HepG2 (cell line): ENCODE measurements around the gene TCFL5. TPM values are rescaled to one million over a fixed set of nuclear protein-coding genes. Genes with fewer than 3 reads are reported as not detected.
A peak's percentile ranks its signal among the peaks of the same experiment; 100 is the strongest.

Experiments used
- MYNN ChIP-seq: sonication (generic); formaldehyde crosslinking; IDR thresholded peaks from 2 replicates; pipeline ENCODE4 v1.4.0; 2020; ENCODE audit warnings: mild to moderate bottlenecking, low read depth, missing genetic modification reagents
- RFX5 ChIP-seq: IDR thresholded peaks from 2 replicates; pipeline ENCODE4 v1.6.1; 2011; ENCODE audit warnings: low read depth, low read length, improper control_type of control experiment
- SMYD3 ChIP-seq: sonication (generic); formaldehyde crosslinking; IDR thresholded peaks from 2 replicates; pipeline ENCODE4 v1.8.1; 2023; ENCODE audit warnings: mild to moderate bottlenecking, missing genetic modification reagents
- ZNF24 ChIP-seq: fragments of 450-650 bp; IDR thresholded peaks from 2 replicates; pipeline ENCODE4 v1.6.1; 2017; ENCODE audit warnings: antibody characterized with exemption, mild to moderate bottlenecking
- ZNF839 ChIP-seq: sonication (generic); formaldehyde crosslinking; IDR thresholded peaks from 2 replicates; pipeline ENCODE4 v1.4.0; 2020; ENCODE audit warnings: missing genetic modification reagents, mild to moderate bottlenecking, borderline replicate concordance
- polyA plus RNA-seq, 8 experiments: library from polyadenylated mRNA; depleted of rRNA in 3 of 8; stranded (reverse) in 7 of 8; unstranded in 1 of 8; fragments of >200 nt; fragmentation: Illumina TruSeq in 4 of 8; extraction: Trizol in 4 of 8; gene quantifications; 2 replicates each; pipeline versions ENCODE4 v1.2.1 to v1.2.3, GENCODE V29; 2011 to 2016; ENCODE audit warnings: low read depth in 4 of 8, missing spikeins in 1 of 8, mixed read lengths in 1 of 8; ENCODE audit not compliant: insufficient read depth in 1 of 8
- total RNA-seq, 5 experiments: library from RNA; depleted of rRNA; stranded (reverse); fragments of >200 nt; fragmentation: Illumina TruSeq; extraction: Trizol; gene quantifications; 2 replicates each; pipeline ENCODE4 v1.2.3, GENCODE V29; 2016; ENCODE audit warnings: low read depth in 1 of 5
- TF ChIP-seq, protein P1 (sequence below): sonication (generic); formaldehyde crosslinking; conservative IDR thresholded peaks from 2 replicates; pipeline ENCODE4 v1.4.0; 2020; ENCODE audit warnings: mild to moderate bottlenecking, missing genetic modification reagents, moderate library complexity
- TF ChIP-seq, protein P2 (sequence below): sonication (generic); formaldehyde crosslinking; IDR thresholded peaks from 2 replicates; pipeline ENCODE4 v1.5.0; 2020; ENCODE audit warnings: mild to moderate bottlenecking, missing genetic modification reagents
- TF ChIP-seq, protein P3 (sequence below): sonication (generic); formaldehyde crosslinking; IDR thresholded peaks from 2 replicates; pipeline ENCODE4 v1.5.1; 2020; ENCODE audit warnings: missing genetic modification reagents, mild to moderate bottlenecking, borderline replicate concordance

Gene TCFL5
- total and polyA plus RNA-seq, 2 of the 13 experiments (the other 11 are each of a cell fraction or from before 2014, with no cell fraction given), result 14.8 to 20.0 TPM

DNA sequence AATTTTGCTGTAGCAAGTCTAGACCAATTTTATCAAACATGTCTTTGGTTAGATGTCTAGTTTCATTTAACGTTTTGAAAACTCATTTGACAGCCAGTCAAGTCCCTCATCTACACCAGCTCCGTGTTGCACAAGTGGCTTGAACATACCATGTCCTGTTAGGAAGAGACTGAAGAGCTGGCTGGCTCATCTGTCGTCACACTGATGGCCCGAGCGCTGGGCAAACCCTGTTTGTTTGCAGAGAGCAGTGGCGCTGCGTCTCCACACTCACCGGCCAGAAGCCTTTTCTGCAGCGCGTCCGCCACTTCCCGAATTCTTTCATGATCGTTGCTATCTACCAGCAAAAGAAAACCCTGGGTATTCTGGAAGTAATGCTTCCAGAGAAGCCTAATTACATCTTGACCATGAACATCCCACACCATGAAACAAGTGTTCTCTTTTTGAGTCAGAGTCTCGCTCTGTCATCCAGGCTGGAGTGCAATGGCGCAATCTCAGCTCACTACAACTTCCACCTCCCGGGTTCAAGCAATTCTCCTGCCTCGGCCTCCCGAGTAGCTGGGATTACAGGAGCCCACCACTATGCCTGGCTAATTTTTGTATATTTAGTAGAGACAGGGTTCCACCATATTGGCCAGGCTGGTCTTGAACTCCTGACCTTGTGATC is 10.7 kb upstream of the TCFL5 start (continued):
- TF ChIP-seq, protein P1, sequence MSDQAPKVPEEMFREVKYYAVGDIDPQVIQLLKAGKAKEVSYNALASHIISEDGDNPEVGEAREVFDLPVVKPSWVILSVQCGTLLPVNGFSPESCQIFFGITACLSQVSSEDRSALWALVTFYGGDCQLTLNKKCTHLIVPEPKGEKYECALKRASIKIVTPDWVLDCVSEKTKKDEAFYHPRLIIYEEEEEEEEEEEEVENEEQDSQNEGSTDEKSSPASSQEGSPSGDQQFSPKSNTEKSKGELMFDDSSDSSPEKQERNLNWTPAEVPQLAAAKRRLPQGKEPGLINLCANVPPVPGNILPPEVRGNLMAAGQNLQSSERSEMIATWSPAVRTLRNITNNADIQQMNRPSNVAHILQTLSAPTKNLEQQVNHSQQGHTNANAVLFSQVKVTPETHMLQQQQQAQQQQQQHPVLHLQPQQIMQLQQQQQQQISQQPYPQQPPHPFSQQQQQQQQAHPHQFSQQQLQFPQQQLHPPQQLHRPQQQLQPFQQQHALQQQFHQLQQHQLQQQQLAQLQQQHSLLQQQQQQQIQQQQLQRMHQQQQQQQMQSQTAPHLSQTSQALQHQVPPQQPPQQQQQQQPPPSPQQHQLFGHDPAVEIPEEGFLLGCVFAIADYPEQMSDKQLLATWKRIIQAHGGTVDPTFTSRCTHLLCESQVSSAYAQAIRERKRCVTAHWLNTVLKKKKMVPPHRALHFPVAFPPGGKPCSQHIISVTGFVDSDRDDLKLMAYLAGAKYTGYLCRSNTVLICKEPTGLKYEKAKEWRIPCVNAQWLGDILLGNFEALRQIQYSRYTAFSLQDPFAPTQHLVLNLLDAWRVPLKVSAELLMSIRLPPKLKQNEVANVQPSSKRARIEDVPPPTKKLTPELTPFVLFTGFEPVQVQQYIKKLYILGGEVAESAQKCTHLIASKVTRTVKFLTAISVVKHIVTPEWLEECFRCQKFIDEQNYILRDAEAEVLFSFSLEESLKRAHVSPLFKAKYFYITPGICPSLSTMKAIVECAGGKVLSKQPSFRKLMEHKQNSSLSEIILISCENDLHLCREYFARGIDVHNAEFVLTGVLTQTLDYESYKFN, result peak; percentile 53
- no peak for TF ChIP-seq ZNF839 (CRISPR knock-in tag)
- TF ChIP-seq, protein P2, sequence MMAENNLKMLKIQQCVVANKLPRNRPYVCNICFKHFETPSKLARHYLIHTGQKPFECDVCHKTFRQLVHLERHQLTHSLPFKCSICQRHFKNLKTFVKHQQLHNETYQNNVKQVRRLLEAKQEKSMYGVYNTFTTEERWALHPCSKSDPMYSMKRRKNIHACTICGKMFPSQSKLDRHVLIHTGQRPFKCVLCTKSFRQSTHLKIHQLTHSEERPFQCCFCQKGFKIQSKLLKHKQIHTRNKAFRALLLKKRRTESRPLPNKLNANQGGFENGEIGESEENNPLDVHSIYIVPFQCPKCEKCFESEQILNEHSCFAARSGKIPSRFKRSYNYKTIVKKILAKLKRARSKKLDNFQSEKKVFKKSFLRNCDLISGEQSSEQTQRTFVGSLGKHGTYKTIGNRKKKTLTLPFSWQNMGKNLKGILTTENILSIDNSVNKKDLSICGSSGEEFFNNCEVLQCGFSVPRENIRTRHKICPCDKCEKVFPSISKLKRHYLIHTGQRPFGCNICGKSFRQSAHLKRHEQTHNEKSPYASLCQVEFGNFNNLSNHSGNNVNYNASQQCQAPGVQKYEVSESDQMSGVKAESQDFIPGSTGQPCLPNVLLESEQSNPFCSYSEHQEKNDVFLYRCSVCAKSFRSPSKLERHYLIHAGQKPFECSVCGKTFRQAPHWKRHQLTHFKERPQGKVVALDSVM (CRISPR knock-in tag), result no peak
- TF ChIP-seq, protein P3, sequence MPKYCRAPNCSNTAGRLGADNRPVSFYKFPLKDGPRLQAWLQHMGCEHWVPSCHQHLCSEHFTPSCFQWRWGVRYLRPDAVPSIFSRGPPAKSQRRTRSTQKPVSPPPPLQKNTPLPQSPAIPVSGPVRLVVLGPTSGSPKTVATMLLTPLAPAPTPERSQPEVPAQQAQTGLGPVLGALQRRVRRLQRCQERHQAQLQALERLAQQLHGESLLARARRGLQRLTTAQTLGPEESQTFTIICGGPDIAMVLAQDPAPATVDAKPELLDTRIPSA (CRISPR knock-in tag), result no peak
- 0 out of 2 replicates have a peak, but pooled peaks have one; percentile 12 for TF ChIP-seq ZNF24
- no peak for TF ChIP-seq MYNN (CRISPR knock-in tag)
- no peak for TF ChIP-seq SMYD3 (CRISPR knock-in tag)
- peak; percentile 89 for TF ChIP-seq RFX5
